SU-DHL-6 (cell line): Measurements from ENCODE around the gene SLC6A17.

ENCODE experiments used
- H2AFZ ChIP-seq: fragments of 200-600 bp; sonication (generic); 2 replicates; pipeline ENCODE4 v1.6.1; 2014; ENCODE audit warnings: low read depth, mild to moderate bottlenecking, moderate library complexity, mixed read lengths, antibody characterized with exemption, low read length; ENCODE audit not compliant: severe bottlenecking
- H3F3A ChIP-seq: fragments of 200-600 bp; shearing (Covaris generic); 2 replicates; pipeline ENCODE4 v1.6.0; 2016; ENCODE audit warnings: antibody characterized with exemption, mild to moderate bottlenecking; ENCODE audit not compliant: insufficient read depth
- H3K27ac ChIP-seq: fragments of 200-600 bp; sonication (generic); 2 replicates; pipeline ENCODE4 v1.5.1; 2016; ENCODE audit warnings: low read depth, mild to moderate bottlenecking, low read length, moderate library complexity, mixed read lengths
- H3K27me3 ChIP-seq: fragments of 200-600 bp; sonication (generic), shearing (Covaris generic); 2 replicates; pipeline ENCODE4 v1.6.0; 2014; ENCODE audit warnings: mild to moderate bottlenecking, low read length
- H3K36me3 ChIP-seq: fragments of 200-600 bp; sonication (generic); 2 replicates; pipeline ENCODE4 v1.6.1; 2014; ENCODE audit warnings: mild to moderate bottlenecking, low read length, mixed read lengths
- H3K4me2 ChIP-seq: fragments of 300-600, 200-600 bp; shearing (Covaris generic), sonication (generic); 2 replicates; pipeline ENCODE4 v1.6.0; 2014; ENCODE audit warnings: low read length, low read depth, mild to moderate bottlenecking; ENCODE audit not compliant: poor library complexity, severe bottlenecking
- H3K4me3 ChIP-seq: fragments of 200-600 bp; sonication (generic); 2 replicates; pipeline ENCODE4 v1.5.1; 2014; ENCODE audit warnings: antibody characterized with exemption, low read length, mild to moderate bottlenecking, mixed read lengths; ENCODE audit not compliant: insufficient read depth, poor library complexity, severe bottlenecking
- H3K79me2 ChIP-seq: fragments of 200-600 bp; sonication (generic); 2 replicates; pipeline ENCODE4 v1.6.1; 2014; ENCODE audit warnings: mild to moderate bottlenecking, low read length, moderate library complexity; ENCODE audit not compliant: insufficient read depth
- H3K9ac ChIP-seq: fragments of 200-600 bp; sonication (generic); 2 replicates; pipeline ENCODE4 v1.7.0; 2014; ENCODE audit warnings: mild to moderate bottlenecking, low read length
- H3K9me2 ChIP-seq: fragments of 200-600 bp; sonication (generic); replicated peaks from 2 replicates; pipeline ENCODE4 v1.6.1; 2014; ENCODE audit warnings: low read length; ENCODE audit not compliant: insufficient read depth
- H3K9me3 ChIP-seq: fragments of 200-600 bp; sonication (generic); 2 replicates; pipeline ENCODE4 v1.6.1; 2014; ENCODE audit warnings: low read length, mixed read lengths; ENCODE audit not compliant: insufficient read depth
- H4K20me1 ChIP-seq: fragments of 200-600 bp; sonication (generic); 2 replicates; pipeline ENCODE4 v1.6.1; 2014; ENCODE audit warnings: low read depth, mild to moderate bottlenecking, antibody characterized with exemption, low read length, moderate library complexity, mixed read lengths
- EZH2phosphoT487 ChIP-seq: fragments of 200-600 bp; sonication (generic), shearing (Covaris generic); conservative IDR thresholded peaks from 2 replicates; pipeline ENCODE4 v1.6.1; 2018; ENCODE audit warnings: mild to moderate bottlenecking, antibody characterized with exemption, low read length, moderate library complexity, mixed read lengths
- TF ChIP-seq, protein P1 (sequence below): fragments of 200-600 bp; sonication (generic); IDR thresholded peaks from one replicate; pipeline ENCODE4 v1.5.1; 2017; ENCODE audit warnings: antibody characterized with exemption, mild to moderate bottlenecking, low read length, moderate library complexity; ENCODE audit not compliant: insufficient read depth, poor library complexity, severe bottlenecking

SLC6A17 gene

DNA sequence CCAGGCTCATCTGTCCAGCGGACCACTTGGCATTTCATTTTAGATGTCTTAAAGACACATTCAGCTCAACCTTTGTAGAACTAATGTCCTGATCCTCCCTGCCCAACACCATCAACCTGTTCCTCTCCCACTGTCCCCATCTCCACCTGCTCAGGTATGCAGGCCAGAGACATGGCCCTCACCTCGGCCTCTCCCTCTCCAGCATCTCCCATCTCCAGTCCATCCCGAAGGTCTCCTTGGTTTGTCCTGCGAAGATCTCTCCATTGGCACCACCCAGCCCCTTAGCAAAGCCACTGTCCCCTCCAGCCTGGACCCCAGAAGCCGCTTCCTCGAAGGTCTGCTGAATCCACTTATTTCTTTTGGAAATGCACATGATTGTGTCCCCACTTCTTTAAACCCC is 38.9 kb downstream of the SLC6A17 start:
- H3F3A ChIP-seq = no peaks in the 10 kb centered on the region
- H3K36me3 ChIP-seq = no peaks in the 10 kb centered on the region
- H3K27me3 ChIP-seq = no peaks in the 10 kb centered on the region
- no peak overlapping the region for H2AFZ ChIP-seq
- H3K4me3 ChIP-seq = no peak overlapping the region
- H3K9ac ChIP-seq = no peak overlapping the region
- no peak overlapping the region for H3K27ac ChIP-seq
- no peaks in the 10 kb centered on the region for H3K79me2 ChIP-seq
- H3K9me2 ChIP-seq = no peaks in the 10 kb centered on the region
- no peaks in the 10 kb centered on the region for H4K20me1 ChIP-seq
- H3K4me2 ChIP-seq = no peak overlapping the region
- TF ChIP-seq EZH2phosphoT487 = no peak
- TF ChIP-seq, protein P1, sequence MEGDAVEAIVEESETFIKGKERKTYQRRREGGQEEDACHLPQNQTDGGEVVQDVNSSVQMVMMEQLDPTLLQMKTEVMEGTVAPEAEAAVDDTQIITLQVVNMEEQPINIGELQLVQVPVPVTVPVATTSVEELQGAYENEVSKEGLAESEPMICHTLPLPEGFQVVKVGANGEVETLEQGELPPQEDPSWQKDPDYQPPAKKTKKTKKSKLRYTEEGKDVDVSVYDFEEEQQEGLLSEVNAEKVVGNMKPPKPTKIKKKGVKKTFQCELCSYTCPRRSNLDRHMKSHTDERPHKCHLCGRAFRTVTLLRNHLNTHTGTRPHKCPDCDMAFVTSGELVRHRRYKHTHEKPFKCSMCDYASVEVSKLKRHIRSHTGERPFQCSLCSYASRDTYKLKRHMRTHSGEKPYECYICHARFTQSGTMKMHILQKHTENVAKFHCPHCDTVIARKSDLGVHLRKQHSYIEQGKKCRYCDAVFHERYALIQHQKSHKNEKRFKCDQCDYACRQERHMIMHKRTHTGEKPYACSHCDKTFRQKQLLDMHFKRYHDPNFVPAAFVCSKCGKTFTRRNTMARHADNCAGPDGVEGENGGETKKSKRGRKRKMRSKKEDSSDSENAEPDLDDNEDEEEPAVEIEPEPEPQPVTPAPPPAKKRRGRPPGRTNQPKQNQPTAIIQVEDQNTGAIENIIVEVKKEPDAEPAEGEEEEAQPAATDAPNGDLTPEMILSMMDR = no peak
- H3K9me3 ChIP-seq = no peaks in the 10 kb centered on the region

DNA sequence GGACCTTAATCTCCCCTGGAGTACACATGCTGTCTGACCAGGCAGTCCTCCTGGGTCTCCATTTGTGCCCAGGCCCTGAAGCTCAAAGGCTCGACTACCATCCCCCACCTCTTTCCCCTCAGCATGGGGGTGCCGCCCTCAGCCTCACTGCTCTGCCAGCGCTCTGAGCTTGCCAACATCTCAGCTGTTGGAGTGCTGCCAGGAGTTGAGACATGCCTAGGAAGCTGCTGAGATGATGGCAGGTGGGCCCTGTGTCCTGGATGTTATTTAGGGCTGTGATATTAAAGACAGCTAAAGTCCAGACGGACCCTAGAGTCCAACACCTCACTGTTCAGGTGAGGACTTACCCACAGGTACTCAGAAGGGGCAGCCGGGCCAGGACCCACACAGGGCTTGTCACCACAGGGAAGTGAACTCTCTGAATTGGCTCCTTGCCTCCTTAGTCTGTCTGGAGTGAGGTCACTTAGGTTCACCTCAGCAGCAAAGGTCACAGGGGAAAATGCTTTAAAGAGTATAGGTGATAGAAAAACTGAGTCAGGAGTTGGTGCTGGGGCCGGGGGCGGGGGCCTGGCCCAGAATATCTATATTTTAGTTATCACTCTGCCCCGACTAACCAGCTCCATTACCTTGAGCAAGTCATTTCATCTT is 40.1 kb downstream of the SLC6A17 start:
- Histone ChIP-seq H3K36me3 (no peaks in the 10 kb centered on the region), H3K4me2 (no peak overlapping the region), H3K27ac (no peak overlapping the region), H2AFZ (no peak overlapping the region), H3K27me3 (no peaks in the 10 kb centered on the region), H3K9me2 (no peaks in the 10 kb centered on the region), H3K79me2 (no peaks in the 10 kb centered on the region), H3K9ac (no peak overlapping the region), H3K4me3 (no peak overlapping the region), H3K9me3 (no peaks in the 10 kb centered on the region), H4K20me1 (no peaks in the 10 kb centered on the region), H3F3A (no peaks in the 10 kb centered on the region)
- no peak for TF ChIP-seq EZH2phosphoT487
- TF ChIP-seq, protein P1 = no peak

DNA sequence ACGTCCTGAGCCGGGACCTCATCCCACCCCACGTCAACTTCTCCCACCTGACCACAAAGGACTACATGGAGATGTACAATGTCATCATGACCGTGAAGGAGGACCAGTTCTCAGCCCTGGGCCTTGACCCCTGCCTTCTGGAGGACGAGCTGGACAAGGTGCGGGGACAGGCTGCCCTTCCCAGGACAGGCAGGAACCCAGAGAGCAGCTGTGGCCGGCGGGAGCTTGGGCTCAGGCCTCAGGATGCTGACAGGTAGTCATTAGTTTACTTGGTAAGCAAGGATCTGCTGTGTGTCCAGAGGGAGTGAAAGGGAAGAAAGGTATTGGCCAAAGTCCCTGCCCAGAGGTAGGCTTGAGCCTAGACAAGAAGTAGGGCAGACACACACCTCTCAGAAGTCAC is 42.2 kb downstream of the SLC6A17 start:
- no peak overlapping the region for H2AFZ ChIP-seq
- no peak overlapping the region for H3K27ac ChIP-seq
- no peak overlapping the region for H3K9ac ChIP-seq
- TF ChIP-seq, protein P1 = no peak
- no peak for TF ChIP-seq EZH2phosphoT487
- no peaks in the 10 kb centered on the region for H3K27me3 ChIP-seq
- H3F3A ChIP-seq = no peaks in the 10 kb centered on the region
- H3K79me2 ChIP-seq = no peaks in the 10 kb centered on the region
- no peak overlapping the region for H3K4me2 ChIP-seq
- no peak overlapping the region for H3K4me3 ChIP-seq
- no peaks in the 10 kb centered on the region for H3K9me3 ChIP-seq
- no peaks in the 10 kb centered on the region for H3K9me2 ChIP-seq
- no peaks in the 10 kb centered on the region for H4K20me1 ChIP-seq
- no peaks in the 10 kb centered on the region for H3K36me3 ChIP-seq
